Mammary epithelial cell (primary cell): Measurements from ENCODE around the gene PRSS21.

ENCODE experiments used
- CTCF ChIP-seq, 2 donors: IDR thresholded peaks in 1 of 2; conservative IDR thresholded peaks in 1 of 2; 2 replicates each; pipeline ENCODE4 v1.5.1; 2011 to 2012; ENCODE audit warnings: inconsistent platforms in 2 of 2, low read length in 2 of 2, mild to moderate bottlenecking in 2 of 2, control low read depth in 1 of 2, low read depth in 1 of 2; ENCODE audit not compliant: insufficient read depth in 1 of 2; ENCODE audit errors: extremely low read depth in 1 of 2
- EZH2 ChIP-seq: IDR thresholded peaks from 2 replicates; pipeline ENCODE4 v1.6.1; 2012; ENCODE audit warnings: low read length, inconsistent platforms, borderline replicate concordance

DNA sequence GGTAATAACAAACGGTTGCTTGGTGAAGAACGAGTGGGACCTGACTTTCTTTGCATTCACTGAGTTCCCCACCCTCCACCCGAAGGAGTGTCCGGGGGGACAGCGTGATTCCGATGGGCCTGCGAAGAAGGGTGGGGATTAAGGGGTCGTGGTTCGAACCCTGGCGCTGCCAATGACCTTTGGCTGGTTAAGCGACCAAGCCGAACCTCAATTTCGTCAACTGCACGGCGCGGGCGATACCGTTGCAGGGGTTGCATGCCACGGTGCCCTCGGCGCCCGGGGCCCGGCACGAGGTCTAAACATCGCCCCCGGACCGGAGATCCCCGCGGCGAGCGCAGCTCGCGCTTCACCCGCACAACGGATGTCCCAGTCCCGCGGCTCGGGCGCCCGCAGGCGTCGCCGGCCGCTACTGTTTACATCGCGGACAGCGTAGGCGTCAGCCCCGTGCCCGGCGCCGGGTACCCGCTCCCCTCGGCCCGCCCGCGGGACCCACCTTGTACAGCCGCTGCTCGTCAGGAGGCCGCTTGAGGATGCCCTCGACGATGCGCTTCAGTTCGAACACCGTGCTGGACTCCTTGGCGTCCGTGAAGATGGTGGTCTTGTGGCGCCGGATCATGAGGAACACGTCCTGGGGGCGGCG is 40.4 kb upstream of the PRSS21 start:
- TF ChIP-seq CTCF (conservative IDR thresholded peaks at IDR 0.05 in 1 of 2, IDR thresholded peaks at IDR 0.05 in 1 of 2; ENCODE audit: extremely low read depth in 1 of 2, insufficient read depth in 1 of 2, low read depth in 1 of 2, low read length in 2 of 2): no peak
- TF ChIP-seq EZH2: no peak
